Measurements from ENCODE around the gene MEIOSIN.

DNA sequence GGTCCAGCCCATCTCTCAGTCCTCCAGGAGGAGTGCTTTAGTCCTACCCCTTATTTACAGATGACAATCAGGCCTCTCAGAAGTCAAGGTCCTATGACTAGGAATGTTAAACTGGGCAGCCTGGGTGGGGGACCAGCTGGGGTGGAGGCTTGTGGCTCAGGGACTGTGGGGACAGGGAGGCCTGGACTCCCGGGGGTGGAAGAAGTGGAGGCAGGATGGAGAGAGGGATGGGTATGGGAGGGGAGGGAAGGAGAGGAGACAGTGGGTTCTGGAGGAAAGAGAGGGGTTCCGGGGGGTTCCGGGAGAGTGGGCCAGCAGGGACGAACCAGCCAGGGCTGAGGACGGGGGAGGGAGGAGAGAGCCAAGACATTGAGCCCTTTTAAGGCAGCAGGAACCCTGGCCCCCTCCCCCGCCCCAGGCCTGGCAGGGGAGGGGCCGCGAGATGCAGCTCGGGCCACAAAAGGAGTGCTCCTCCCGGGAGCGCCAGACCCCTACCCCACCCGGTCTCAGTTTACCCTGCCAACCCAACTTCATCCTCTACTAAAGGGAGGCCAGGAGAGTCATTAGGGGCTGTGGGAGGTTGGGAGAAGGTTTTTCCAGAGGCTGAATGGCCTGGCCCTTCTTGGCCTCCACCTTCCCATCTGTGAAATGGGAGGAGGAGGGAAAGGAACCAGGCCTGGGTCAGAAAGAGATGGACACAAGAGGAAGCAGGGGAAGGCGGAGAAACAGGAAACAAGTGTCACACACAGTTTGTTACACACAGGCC lies 47.4 kb downstream of the MEIOSIN start:
- TF ChIP-seq GABPA (IDR thresholded peaks at IDR 0.05 in 1 of 2, conservative IDR thresholded peaks at IDR 0.05 in 1 of 2) (no peak), TAF1 (conservative IDR thresholded peaks at IDR 0.05) (no peak), JUND (IDR thresholded peaks at IDR 0.05) (no peak), SP1 (IDR thresholded peaks at IDR 0.05) (no peak), YY1 (IDR thresholded peaks at IDR 0.05) (no peak), FOXA1 (IDR thresholded peaks at IDR 0.05) (no peak), RAD21 (IDR thresholded peaks at IDR 0.05) (no peak), HNF4A (conservative IDR thresholded peaks at IDR 0.05) (no peak)
- TF ChIP-seq, protein P1, sequence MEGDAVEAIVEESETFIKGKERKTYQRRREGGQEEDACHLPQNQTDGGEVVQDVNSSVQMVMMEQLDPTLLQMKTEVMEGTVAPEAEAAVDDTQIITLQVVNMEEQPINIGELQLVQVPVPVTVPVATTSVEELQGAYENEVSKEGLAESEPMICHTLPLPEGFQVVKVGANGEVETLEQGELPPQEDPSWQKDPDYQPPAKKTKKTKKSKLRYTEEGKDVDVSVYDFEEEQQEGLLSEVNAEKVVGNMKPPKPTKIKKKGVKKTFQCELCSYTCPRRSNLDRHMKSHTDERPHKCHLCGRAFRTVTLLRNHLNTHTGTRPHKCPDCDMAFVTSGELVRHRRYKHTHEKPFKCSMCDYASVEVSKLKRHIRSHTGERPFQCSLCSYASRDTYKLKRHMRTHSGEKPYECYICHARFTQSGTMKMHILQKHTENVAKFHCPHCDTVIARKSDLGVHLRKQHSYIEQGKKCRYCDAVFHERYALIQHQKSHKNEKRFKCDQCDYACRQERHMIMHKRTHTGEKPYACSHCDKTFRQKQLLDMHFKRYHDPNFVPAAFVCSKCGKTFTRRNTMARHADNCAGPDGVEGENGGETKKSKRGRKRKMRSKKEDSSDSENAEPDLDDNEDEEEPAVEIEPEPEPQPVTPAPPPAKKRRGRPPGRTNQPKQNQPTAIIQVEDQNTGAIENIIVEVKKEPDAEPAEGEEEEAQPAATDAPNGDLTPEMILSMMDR (IDR thresholded peaks at IDR 0.05; ENCODE audit: low read depth, low read length, missing input control) = no peak
- TF ChIP-seq, protein P2, sequence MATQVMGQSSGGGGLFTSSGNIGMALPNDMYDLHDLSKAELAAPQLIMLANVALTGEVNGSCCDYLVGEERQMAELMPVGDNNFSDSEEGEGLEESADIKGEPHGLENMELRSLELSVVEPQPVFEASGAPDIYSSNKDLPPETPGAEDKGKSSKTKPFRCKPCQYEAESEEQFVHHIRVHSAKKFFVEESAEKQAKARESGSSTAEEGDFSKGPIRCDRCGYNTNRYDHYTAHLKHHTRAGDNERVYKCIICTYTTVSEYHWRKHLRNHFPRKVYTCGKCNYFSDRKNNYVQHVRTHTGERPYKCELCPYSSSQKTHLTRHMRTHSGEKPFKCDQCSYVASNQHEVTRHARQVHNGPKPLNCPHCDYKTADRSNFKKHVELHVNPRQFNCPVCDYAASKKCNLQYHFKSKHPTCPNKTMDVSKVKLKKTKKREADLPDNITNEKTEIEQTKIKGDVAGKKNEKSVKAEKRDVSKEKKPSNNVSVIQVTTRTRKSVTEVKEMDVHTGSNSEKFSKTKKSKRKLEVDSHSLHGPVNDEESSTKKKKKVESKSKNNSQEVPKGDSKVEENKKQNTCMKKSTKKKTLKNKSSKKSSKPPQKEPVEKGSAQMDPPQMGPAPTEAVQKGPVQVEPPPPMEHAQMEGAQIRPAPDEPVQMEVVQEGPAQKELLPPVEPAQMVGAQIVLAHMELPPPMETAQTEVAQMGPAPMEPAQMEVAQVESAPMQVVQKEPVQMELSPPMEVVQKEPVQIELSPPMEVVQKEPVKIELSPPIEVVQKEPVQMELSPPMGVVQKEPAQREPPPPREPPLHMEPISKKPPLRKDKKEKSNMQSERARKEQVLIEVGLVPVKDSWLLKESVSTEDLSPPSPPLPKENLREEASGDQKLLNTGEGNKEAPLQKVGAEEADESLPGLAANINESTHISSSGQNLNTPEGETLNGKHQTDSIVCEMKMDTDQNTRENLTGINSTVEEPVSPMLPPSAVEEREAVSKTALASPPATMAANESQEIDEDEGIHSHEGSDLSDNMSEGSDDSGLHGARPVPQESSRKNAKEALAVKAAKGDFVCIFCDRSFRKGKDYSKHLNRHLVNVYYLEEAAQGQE (IDR thresholded peaks at IDR 0.05) = no peak
- TF ChIP-seq, protein P3, sequence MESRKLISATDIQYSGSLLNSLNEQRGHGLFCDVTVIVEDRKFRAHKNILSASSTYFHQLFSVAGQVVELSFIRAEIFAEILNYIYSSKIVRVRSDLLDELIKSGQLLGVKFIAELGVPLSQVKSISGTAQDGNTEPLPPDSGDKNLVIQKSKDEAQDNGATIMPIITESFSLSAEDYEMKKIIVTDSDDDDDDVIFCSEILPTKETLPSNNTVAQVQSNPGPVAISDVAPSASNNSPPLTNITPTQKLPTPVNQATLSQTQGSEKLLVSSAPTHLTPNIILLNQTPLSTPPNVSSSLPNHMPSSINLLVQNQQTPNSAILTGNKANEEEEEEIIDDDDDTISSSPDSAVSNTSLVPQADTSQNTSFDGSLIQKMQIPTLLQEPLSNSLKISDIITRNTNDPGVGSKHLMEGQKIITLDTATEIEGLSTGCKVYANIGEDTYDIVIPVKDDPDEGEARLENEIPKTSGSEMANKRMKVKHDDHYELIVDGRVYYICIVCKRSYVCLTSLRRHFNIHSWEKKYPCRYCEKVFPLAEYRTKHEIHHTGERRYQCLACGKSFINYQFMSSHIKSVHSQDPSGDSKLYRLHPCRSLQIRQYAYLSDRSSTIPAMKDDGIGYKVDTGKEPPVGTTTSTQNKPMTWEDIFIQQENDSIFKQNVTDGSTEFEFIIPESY (IDR thresholded peaks at IDR 0.05) = no peak
- TF ChIP-seq, protein P4, sequence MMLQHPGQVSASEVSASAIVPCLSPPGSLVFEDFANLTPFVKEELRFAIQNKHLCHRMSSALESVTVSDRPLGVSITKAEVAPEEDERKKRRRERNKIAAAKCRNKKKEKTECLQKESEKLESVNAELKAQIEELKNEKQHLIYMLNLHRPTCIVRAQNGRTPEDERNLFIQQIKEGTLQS (IDR thresholded peaks at IDR 0.05) = no peak
